ENCODE data around the gene IGFN1. TPM values are rescaled to one million over a fixed set of nuclear protein-coding genes. Genes with fewer than 3 reads are reported as not detected.

The IGFN1 gene
- total RNA-seq, 1 donor from 2014 or later, result 0.81 TPM

DNA sequence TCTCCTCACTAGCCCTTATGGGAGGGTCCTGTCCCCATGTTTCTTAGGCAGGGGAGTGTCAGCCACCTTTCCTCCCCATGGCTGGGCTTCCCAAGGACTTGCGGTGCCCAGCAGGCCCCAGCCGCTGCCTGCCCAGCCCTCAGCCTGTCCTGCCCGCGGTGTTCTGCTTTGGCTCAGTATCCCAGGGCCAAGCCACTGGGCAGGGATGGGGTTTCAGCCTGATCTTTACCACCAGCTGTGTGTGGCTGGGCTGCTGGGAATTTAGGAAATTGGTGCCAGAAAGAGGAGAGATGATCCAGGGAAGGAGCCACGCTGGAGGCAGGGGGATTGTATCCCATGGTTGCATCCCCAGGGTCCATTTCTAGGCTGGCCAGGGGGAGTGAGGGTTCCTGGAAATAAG, 6.9 kb upstream of the IGFN1 start:
- peaks cover 5% of the 10 kb centered on the region for H3K4me1 ChIP-seq
- no peak overlapping the region for H3K27ac ChIP-seq
- DNase-seq, result peak; percentile 39
- intact Hi-C loops (cut with DNase I), result loop anchor here (2.0 kb wide), 1 partner anchor 31 kb away; no protein-coding TSS in a partner anchor
- no peak for TF ChIP-seq CTCF (IDR thresholded peaks at IDR 0.05)
- H3K27me3 ChIP-seq, result no peaks in the 10 kb centered on the region
- no peaks in the 10 kb centered on the region for H3K9me3 ChIP-seq
- no peak for ATAC-seq
- H3K36me3 ChIP-seq, result no peaks in the 10 kb centered on the region
- H3K4me3 ChIP-seq, result no peak overlapping the region

DNA sequence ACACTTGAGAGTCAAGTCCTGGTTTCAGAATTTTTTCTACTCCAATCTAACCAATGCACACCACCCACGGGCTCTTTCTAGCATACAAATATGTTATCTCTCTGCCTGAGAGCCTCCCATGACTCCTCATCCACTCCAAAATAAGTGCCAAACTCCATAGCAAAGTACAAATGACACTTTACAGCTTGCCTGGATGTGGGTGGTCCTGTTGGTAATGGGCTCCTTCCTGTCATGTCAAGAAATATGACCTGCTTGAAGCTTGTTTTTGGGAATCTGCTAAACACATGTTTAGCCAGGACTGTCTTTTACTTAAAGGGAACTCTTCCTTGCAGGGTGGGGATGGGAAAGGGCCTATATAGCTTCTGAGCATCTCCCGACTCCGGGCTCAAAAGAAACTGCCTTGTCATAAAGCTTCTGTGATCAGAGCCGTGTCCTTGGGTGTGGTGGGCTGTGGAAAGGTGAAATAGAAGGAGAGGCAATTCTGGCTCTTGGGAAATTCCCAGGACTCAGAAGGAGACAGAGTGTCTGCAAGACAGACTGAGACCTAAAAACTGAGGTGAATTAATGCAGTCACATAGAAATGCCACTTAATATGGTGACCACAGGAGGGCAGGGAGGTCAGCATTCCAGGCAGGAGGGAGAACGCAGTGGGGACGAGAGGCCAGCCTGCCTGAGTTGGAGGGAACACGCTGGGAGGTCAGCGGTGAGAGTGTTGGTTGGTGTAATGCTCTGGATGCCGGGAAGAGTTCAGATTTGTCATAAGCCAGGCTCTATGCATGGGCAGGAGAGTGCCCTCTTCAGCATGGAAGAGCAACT, 6.1 kb upstream of the IGFN1 start:
- peak overlapping the region; percentile 36 for H3K27ac ChIP-seq
- no peak overlapping the region for H3K4me3 ChIP-seq
- DNase-seq (no peak), ATAC-seq (peak; percentile 82)
- no peaks in the 10 kb centered on the region for H3K36me3 ChIP-seq
- no peaks in the 10 kb centered on the region for H3K9me3 ChIP-seq
- peaks cover 5% of the 10 kb centered on the region for H3K4me1 ChIP-seq
- TF ChIP-seq CTCF (IDR thresholded peaks at IDR 0.05), result peak; percentile 25
- intact Hi-C loops (cut with DNase I), result no loop called here
- no peaks in the 10 kb centered on the region for H3K27me3 ChIP-seq

DNA sequence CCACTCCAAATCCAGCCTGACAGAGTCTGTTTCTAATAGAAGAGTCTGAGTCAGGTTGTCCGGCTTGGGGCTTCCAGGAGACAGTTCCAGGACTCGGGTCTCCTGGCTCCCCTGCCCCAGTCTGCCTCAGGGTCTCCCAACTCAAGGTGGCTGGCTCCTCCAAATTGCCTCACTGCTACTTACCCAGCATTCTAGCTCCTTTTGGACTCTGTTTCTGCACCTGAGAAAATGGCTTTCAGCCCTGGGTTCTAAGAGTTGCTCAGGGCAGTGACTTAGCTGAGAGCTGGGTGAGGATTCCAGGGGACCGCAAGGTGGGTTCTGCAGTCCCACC, 5.5 kb upstream of the IGFN1 start:
- peak overlapping the region; percentile 36 for H3K27ac ChIP-seq
- H3K36me3 ChIP-seq, result no peaks in the 10 kb centered on the region
- H3K27me3 ChIP-seq, result no peaks in the 10 kb centered on the region
- no peak overlapping the region for H3K4me3 ChIP-seq
- peaks cover 5% of the 10 kb centered on the region for H3K4me1 ChIP-seq
- TF ChIP-seq CTCF (IDR thresholded peaks at IDR 0.05), result no peak
- DNase-seq (no peak), ATAC-seq (no peak)
- intact Hi-C loops (cut with DNase I), result no loop called here
- no peaks in the 10 kb centered on the region for H3K9me3 ChIP-seq

GRCh38 chr1:201185527-201186128, 5.0 kb upstream of the IGFN1 start:
- no peaks in the 10 kb centered on the region for H3K9me3 ChIP-seq
- no peaks in the 10 kb centered on the region for H3K27me3 ChIP-seq
- intact Hi-C loops (cut with DNase I), result no loop called here
- ATAC-seq, result no peak
- TF ChIP-seq CTCF (IDR thresholded peaks at IDR 0.05), result no peak
- H3K4me3 ChIP-seq, result no peak overlapping the region
- H3K36me3 ChIP-seq, result no peaks in the 10 kb centered on the region
- no peak overlapping the region for H3K27ac ChIP-seq
- H3K4me1 ChIP-seq, result peaks cover 5% of the 10 kb centered on the region
- no peak for DNase-seq

DNA sequence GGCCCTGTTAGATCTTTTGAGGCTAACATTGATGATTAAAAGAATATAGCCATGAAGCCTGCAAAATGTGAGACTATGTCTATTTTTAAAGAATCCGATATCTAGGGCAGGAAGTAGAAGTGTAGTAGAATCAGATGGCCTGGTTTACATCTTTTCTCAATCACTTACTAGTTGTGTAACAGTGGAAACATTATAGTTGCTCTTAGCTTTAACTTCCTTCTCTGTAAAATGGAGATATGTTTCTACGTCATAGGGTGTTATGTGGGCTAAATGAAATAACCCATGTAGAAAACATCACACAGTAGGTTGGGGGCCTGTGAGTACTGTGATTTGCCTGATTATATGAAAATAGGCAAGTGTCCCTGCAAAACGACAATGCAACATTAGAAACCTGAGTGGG, 4.4 kb upstream of the IGFN1 start:
- DNase-seq, result no peak
- intact Hi-C loops (cut with DNase I), result no loop called here

More for the DNA sequence above, 4.4 kb upstream of the IGFN1 start:
- Histone ChIP-seq H3K27ac (no peak overlapping the region), H3K4me1 (peaks cover 5% of the 10 kb centered on the region), H3K36me3 (no peaks in the 10 kb centered on the region), H3K27me3 (no peaks in the 10 kb centered on the region), H3K4me3 (no peak overlapping the region), H3K9me3 (no peaks in the 10 kb centered on the region)
- no peak for ATAC-seq
- no peak for TF ChIP-seq CTCF (IDR thresholded peaks at IDR 0.05)

Measured in upper lobe of right lung (tissue), 1 donor.